GM19023 (cell line): Measurements from ENCODE around the gene PILRA.
"Not testable (repeated sequence)": the region's sequence is repeated elsewhere in the genome, so short reads cannot be mapped to it uniquely, and the experiment has no call there.

Experiments used
- ATAC-seq: cut with Tn5 transposase; IDR thresholded peaks from one replicate; pipeline ENCODE4 v1.9.1; 2021; ENCODE audit warnings: mild to moderate bottlenecking, moderate library complexity; ENCODE audit not compliant: unreplicated experiment

Gene PILRA

DNA sequence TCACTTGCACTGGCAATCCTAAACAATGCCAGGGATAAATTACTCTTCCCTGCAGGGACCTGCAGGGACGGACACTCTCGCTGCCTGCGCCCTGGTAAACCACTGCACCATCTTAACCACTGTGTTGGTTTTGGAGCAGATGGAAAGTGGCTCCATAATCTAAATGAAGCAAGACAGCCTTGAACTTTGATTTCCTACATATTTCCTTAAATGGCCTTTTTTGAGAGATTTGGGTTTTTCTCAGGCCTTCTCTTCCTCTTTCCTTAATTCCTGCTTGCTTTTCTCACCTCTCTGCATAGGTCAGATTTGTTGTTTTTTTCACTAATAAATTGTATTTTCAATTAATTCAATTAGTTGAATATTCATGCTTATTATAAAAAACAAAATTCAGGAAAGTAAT is 2.8 kb downstream of the PILRA start:
- ATAC-seq: no peak

DNA sequence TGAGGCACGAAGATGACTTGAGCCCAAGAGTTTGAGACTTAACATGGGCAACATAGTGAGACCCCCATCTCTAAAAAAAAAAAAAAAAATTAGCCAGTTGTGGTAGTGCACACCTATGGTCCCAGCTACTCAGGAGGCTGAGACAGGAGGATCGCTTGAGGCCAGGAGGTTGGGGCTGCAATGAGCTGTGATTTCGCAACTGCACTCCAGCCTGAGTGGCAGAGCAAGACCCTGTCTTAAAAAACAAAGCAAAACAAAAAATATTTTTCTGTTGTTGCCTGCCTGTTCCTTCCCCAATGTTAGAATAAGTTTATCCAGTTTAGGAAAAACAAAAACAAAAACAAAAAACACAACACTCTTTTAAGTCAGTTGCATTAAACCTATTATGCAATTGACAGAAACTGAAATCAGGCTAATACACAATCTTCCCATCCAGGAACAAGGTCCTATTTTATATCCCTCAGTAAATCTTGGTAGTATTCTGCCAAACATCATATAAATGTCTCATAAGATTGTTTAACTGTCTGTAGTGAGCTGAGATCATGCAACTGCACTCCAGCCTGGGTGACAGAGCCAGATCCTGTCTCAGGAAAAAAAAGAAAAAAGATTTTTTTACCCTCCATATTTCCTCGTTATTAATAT is 4.9 kb downstream of the PILRA start:
- ATAC-seq: no peak

DNA sequence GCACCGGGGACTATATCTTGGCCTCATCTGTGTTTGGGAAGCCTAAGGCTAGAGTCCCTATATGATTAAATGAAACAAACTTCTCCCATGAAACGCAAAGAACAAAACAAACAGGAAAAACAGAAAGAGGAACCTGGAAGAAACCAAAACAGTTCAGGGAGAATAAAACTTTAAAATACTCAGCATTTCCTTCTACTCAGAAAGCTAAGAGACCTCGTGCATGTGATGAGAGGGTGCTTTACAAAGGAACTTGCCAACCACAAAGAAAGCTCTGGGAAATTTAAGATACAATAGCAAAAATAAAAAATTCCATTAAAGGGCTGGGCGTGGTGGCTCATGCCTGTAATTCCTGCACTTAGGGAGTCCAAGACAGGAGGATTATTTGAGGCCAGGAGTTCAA is 6.9 kb downstream of the PILRA start:
- ATAC-seq: no peak

DNA sequence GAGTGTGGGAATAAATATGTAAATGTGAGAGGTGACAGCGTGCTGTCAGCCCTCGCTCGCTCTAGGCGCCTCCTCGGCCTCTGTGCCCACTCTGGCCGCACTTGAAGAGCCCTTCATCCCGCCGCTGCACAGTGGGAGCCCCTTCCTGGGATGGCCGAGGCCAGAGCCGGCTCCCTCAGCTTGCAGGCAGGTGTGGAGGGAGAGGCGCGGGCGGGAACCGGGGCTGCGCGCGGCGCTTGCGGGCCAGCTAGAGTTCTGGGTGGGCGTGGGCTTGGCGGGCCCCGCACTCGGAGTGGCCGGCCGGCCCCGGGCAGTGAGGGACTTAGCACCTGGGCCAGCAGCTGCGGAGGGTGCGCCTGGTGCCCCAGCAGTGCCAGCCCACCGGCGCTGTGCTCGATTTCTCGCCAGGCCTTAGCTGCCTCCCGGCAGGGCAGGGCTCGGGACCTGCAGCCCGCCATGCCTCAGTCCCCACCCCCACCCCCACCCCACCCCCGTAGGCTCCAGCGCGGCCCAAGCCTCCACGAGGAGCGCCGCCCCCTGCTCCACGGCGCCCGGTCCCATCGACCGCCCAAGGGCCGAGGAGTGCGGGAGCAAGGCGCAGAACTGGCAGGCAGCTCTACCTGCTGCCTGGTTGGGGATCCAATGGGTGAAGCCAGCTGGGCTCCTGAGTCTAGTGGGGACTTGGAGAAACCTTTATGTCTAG is 8.4 kb downstream of the PILRA start:
- ATAC-seq: not testable (repeated sequence)

DNA sequence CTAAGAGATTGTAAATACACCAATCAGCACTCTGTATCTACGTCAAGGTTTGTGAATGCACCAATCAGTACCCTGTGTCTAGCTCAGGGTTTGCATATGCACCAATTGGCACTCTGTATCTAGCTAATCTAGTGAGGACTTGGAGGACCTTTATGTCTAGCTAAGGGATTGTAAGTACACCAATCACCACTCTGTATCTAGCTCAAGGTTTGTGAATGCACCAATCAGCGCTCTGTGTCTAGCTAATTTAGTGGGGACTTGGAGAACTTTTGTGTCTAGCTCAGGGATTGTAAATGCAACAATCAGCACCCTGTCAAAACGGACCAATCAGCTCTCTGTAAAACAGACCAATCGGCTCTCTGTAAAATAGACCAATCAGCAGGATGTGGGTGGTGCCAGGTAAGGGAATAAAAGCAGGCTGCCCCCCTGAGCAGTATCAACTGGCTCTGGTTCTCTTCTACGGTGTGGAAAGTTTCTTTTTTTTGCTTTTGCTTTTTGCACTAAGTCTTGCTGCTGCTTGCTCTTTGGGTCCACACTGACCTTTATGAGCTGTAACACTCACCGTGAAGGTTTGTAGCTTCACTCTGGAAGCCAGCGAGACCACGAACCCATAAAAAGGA is 9.1 kb downstream of the PILRA start:
- not testable (repeated sequence) for ATAC-seq

DNA sequence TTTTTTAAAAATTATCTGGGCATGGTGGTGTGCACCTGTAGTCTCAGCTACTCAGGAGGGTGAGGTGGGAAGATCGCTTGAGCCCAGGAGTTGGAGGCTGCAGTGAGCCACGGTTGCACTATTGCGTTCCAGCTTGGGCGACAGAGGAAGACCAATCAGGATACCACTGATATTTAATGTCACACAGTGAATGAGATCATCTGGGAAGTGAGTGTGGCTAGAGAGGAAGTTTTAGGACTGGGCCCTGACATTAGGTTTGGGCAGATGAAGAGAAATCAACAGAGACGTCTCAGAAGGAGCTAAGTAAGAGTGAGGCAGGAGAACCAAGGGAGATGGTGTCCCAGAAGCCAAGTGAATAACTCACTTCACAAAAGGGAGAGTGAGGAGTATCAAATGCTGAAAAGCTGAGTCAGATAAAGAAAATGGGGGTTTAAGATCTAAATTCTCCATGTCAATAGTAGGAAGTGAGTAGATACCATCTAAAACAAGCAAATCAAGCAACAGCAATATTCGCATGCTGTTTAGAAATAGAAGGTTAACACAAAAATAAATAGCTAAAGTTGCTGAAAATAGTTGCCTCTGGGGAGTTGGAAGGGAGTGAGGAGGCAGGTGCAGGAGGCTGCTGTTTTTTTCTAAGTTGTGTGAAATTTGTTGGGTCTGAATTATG is 11.5 kb downstream of the PILRA start:
- no peak for ATAC-seq

DNA sequence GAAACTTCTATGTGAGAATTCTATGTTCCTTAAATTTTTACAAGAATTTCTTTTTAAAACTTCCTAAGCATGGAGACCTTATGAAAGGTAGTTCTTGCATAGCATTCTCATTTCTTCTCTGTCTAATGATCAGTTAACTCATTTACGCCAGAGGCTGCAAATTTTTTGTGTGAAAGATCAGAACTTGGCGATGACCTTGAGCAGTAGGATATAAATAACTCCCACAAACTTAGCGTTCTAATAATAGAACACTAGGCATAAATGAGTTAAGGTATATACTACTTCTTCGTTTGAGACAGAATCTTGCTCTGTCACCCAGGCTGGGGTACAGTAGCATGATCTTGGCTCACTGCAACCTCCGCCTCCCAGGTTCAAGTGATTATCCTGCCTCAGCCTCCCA is 13.7 kb downstream of the PILRA start:
- ATAC-seq: no peak

DNA sequence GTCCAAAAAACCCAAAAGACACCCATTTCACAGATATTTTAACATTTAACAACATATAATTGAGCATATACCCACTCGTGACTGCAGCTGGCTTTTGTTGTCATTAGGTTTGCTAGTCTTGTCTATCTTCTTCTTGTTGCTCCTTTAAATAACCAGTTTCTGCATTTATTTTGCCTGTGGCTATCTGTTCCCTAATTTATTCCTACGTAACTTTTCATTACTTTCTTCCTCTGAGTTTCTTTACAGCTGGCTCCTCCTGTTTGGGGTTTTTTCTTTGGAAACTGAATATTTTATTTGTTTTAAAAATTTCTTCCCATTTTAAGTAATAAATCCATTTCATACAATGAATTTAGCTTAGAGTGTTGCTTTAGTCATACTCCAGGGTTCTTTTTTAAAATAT is 14.4 kb downstream of the PILRA start:
- no peak for ATAC-seq

DNA sequence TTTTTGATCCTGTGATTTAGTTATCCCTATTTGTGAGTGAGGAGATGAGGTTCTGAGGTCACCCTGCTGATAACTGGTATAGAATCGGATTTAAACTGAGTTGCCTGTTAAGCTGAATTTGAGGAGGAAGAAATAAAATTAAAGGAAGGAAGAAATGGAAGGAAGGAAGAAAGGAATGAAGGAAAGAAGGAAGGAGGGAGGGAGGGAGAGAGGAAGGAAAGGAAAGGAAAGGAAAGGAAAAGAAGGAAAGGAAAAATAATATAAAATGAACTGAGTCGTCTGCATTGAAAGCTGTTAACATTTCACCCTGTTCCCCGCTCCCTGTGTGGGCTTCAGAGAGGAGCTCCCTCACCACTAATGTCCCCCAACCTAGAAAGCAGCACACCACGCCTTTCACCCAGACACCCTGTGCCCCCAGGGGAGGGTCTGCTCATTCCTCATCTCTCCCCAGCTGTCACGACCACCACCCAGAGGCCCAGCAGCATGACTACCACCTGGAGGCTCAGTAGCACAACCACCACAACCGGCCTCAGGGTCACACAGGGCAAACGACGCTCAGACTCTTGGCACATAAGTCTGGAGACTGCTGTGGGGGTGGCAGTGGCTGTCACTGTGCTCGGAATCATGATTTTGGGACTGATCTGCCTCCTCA is 16.3 kb downstream of the PILRA start:
- no peak for ATAC-seq

DNA sequence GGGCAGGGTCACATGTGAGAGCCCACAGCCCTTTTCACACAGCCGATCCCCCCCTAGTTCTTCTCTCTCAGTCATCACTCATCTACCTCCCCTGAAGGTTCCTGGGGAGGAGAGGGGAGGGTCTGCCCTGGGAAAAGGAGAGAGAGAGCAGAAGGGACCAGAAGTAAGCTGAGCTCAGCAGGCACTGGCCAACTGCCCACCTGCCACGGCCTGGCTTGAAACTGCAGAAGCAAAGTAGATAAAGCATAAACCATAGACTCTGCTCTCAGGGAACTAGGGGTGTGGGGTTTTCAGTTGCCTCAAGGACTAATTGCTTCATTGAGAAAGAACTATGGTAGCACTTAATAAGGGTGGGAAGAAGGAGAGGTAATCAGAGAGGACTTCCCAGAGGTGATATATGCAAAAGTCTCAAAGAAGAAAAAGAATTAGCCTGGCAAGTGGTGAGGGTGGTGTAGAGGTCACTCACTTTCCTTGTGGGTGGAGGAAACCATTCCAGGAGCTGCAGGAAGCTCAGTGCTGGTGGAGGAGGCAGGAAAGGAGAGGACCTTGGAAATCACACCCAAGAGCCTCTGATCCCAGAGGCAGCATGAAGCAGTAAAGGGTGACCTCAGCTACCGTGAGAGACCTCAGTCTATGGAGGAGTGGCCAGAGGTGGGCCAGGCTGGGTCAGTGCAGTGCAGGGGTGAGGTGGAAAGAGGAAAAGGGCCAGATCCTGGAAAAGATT is 17.2 kb downstream of the PILRA start:
- ATAC-seq: no peak

DNA sequence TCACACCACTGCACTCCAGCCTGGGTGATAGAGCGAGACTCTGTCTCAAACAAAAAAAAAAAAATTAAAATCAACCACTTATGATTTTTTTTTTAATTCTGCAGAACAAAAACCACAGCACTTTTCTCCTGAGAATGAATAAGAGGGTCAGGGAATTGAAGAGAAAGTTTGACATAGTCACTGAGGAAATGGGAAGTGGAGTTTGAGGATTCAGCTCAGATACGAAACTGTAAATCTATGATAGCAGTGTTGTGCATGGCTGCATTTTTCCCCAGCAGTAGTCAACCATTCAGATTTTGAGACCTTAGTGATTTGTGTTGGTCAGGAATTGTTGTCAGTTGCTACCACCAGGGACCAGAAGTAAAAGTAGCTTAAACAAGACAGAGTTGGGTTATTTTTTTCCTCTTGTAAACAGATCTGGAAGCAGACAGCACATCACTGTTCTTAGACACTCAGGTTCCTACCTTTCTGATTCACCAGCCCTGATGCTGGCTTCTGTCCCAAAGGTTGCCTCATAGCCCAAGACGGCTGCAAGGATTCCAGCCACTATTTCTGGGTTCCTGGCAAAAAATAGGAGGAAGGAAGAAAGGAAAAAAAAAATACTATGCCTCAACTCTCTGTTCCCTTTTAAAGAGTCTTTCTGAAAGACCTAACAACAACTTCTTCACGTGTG is 20.1 kb downstream of the PILRA start:
- no peak for ATAC-seq

DNA sequence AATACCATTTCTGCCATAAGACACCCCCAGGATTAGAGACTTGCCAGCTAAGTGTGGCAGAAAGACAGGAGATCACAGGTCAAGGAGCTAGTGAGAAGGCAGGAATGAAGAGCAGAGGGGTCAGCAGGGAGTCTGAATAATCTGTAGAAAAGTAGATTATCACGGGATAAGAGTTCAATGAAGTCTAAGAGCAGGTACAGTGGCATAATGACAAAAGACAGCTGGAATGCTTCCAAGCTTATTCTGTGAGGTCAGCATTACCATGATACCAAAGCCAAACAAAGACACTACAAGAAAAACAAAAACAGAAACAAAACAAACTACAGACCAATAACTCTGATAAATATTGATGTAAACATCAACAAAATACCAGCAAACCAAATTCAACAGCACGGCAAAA is 20.8 kb downstream of the PILRA start:
- no peak for ATAC-seq

DNA sequence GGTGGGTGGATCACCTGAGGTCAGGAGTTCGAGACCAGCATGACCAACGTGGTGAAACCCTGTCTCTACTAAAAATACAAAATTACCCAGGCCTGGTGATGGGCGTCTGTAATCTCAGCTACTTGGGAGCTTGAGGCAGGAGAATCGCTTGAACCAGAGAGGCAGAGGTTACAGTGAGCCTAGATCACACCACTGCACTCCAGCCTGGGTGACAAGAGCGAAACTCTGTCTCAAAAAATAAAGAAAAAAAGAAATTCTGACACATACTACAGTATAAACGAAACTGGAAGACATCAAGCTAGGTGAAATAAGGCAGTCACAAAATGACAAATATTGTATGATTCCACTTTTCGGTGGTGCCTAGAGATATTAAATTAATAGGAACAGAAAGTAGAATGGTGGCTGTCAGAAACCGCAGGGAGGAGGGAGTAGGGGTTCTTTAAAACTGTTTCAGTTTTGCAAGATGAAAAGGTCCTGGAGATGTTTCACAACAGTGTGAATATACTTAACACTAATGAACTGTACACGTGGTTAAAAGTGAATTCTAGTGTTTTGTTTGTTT is 23.2 kb downstream of the PILRA start:
- peak; percentile 81 for ATAC-seq

DNA sequence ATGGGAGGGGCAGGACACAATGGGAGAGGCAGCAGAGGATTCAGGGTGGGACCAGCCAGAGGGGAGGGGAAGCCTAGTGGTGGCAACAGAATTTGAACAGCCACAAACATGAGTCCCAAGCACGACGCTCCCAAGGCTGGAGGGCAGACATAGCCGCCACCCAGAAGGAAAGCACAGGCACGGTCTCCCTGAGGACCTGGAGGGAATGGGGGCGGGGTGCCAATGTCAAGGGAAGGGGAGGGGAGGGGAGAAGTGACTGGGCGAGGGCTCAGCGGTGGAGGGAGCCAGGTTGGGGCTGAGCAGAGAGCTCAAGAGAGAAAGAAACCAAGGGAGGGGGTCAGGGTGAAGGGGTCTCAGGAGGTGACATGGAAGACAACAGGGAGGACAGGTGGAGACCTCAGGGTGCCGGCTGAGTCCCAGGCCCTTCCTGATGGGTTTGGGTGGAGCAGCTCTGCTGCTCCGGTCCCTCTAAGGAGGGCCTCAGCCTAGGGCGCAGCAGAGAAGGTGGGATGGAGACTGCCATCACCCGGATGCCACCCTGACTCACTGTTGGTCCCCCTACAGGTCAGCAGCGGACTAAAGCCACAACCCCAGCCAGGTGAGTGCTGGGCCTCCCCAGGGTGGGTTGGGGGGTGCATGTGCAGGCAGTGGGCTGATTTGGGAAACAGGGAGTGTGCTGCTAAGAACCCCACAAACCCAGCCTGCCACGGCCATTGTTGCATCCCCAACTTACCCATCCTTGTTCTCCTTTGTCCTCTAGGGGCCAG is 24.2 kb downstream of the PILRA start:
- ATAC-seq: no peak

DNA sequence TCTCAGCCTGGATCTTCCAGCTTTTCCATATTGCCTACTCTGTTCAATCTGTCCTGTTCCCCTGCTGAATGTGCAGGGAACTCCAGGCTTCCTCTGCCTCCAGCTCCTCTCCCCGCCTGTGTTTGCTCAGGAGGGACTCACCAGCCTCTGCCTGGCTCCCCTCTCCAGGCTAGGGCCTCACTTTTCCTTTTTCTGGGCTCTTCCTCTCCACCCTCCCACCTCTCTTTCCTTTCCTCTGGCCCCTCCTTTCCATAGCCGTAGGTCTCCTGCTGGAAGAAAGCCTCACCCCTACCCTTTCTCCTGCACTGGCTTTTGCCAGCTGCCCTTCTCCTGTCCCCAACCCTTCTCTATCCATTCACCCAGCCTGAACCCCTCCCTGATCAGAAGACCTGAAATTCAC is 25.0 kb downstream of the PILRA start:
- ATAC-seq: no peak

DNA sequence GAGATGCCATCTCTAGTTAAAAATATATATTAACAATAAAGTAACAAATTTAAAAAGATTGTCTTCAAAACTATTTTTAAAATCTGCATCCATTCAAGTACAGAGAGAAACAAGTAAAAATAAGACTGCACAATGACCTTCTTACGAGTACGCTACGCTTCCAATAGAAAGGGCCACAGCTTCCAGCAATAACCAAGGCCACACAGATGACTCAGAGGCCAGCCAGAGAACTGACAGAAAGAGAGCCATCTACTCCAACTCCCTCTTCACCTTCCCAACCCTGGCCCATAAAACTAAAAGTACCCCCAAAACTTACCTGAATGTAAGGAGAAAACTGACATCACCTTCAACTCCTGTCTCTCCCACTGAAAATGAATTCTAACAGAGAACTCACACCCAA is 26.8 kb downstream of the PILRA start:
- ATAC-seq: no peak

DNA sequence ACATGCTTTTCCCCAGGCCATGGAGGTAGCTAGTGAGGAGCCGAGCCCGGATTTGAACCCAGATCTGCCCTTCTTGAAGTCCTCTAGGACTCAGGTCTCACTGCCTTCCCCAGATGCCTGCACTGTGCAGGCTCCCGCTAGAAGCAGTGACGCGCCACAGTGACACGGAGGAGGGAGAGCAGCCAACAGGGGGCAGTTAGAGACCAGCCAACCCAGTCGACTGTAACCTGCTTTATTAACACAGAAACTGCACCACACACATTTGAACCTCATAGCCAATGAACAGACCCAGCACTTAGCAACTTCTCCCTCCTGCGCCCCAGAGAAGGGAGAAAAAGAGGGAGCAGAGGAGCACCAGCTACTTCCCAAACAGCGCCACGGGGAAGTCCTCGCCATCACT is 27.4 kb downstream of the PILRA start:
- ATAC-seq: no peak

DNA sequence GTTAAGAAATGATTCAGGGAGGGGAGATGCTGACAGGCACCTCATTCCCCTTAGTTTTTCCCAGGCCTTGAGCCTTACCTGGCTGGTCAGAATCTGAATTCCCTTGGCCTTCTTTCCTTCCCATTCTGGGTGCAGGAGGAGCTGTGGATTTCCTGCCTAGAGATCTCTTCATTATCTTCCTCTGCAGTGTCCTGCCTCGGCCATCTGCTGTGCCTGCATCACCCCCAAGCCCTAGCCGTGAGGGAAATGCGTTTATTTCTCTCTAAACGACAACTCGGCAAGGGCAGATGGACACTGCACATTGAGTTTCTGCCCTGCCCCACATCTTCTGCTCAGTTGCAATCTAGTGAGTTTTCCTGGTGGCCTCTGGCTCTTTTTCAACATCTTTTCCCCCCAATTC is 28.5 kb downstream of the PILRA start:
- ATAC-seq: no peak

DNA sequence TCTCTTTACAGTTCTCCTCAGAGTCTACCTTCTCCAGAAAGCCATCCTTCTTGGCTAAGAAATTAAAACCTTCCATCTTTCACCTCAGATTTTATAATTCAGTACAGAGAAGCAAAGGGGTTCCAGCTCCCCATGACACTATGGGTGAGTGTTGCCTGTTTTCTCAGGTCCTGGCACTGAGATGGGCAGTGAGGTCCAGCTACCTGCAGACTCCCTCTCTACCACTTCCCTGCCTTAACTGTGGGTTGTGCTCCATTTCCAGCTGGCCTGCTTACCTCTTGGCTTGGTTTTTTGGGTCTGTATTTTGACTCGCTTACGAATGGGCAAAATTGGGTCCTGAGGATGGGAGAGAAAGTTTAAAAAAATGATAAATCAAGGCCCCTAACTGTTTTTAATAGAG is 29.0 kb downstream of the PILRA start:
- no peak for ATAC-seq
